Activated effector memory CD4-positive, alpha-beta T cell treated with Interleukin-2 at 50 U/mL for 16 hours (primary cell): ENCODE data around the gene PCSK4.

ENCODE experiments used
- DNase-seq: peaks from one replicate; pipeline ENCODE4 v3.0.0-alpha.2; 2020

Gene PCSK4

DNA sequence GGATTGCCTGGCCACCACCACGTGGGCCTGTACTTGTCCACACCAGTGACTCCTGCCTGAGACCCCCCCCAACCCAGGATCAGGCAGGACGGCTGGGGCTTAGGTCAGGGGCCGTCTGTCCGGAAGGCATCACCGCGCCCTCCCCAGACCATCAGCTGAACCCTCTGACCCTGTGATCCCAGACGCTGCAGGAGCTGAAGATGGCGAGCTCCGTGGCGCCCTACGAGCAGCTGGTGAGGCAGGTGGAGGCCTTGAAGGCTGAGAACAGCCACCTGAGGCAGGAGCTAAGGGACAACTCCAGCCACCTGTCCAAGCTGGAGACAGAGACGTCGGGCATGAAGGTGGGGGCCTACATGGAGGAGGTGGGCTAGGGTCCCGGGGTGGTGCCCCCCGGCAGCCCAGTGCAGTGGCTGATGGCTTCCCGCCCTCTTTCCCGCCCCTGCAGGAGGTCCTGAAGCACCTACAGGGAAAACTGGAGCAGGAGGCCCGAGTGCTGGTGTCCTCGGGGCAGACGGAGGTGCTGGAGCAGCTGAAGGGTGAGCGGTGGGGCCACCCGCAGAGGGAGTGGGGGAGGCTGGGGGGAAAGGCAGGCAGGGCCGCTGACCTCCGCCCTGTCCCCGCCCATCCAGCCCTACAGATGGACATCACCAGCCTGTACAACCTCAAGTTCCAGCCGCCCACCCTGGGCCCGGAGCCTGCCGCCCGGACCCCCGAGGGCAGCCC is 37.2 kb downstream of the PCSK4 start:
- DNase-seq, result no peak

DNA sequence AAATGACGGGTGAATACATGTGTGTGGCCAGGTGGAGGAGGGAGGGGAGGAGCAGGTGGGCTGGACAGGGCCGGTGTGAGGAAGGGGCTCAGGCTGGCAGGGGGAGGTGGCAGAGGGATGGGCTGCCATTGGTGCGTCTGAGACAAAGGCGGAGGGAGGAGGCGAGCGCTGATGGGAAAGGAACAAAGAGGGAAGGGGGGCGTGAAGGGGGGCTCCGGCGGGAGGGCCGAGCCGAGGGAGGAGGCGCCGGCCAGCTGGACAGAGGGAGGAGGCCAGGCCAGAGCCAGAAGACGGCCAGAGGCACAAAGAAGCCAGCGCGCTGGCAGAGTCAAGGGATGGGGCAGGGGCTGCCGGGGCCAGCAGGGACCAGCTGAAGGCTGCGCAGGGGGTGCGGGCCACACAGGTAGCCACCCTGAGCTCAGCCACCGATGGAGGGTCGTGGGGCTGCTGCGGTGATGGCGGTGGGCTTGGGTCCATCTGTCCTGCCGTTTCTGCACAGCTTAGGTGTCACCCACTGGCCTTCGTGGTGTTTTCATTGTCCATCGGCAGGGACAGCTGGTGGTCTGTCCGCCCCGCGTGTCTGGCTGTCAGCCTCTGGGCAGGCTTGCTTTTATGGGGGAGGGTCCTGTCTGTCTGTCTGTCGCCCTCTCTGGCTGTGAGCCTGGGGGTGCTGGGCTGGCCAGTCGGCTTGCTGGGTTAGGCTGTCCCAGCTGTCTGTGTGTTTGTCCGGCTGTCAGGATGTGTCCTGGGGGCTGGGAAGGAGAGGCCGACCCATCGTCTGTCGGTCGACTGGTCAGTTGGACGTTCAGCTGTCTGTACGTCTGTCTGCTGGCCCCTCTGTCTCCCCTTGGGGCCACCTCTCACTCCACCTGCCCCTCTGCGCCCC is 38.0 kb downstream of the PCSK4 start:
- DNase-seq, result no peak

DNA sequence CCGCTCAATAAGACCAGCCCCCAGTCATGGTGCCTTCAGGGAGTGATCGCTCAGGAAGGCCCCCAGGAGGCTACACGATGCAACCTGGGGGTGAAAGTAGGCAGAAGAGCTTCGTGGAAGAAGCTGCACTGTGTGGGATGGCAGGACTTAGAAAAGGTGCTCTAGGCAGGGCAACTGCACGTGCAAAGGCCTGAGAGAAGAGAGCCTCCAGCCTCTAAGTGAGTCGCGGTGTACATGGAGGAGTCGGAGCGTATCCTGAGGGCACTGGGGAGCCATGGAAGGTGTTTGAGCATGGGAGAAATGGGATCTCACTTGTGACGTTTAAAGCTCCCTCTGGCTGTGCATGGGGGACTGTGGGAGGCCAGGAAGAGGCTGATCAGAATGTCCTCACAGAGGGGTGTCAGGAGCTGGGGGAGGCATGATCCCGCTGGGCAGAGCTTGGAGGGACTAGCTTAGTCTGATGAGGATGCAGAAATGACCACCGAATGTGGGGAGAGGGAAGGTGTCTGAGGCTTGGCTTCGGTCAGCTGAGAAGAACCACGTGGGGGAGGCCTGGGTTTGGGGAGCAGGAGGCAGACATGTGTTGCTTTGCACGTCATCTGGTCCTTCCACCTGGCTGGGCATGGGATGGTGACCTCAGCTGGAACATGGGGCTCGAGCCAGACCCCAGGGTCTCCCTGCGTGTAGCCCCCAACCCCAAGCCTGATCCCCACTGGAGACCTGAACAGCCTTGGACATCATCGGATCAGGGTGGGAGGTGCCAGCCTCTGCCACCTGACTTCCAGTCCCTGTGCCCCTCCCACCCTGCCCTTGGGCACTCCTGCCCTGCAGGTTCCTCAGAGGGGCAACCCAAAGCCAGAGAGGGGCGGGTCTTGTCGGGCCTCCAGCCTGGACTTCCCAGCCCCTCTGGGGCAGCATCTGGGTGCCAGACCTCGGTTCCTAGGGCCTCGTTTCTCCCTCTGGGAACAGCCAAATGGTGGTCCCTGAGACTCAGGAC is 39.1 kb downstream of the PCSK4 start:
- DNase-seq, result no peak

DNA sequence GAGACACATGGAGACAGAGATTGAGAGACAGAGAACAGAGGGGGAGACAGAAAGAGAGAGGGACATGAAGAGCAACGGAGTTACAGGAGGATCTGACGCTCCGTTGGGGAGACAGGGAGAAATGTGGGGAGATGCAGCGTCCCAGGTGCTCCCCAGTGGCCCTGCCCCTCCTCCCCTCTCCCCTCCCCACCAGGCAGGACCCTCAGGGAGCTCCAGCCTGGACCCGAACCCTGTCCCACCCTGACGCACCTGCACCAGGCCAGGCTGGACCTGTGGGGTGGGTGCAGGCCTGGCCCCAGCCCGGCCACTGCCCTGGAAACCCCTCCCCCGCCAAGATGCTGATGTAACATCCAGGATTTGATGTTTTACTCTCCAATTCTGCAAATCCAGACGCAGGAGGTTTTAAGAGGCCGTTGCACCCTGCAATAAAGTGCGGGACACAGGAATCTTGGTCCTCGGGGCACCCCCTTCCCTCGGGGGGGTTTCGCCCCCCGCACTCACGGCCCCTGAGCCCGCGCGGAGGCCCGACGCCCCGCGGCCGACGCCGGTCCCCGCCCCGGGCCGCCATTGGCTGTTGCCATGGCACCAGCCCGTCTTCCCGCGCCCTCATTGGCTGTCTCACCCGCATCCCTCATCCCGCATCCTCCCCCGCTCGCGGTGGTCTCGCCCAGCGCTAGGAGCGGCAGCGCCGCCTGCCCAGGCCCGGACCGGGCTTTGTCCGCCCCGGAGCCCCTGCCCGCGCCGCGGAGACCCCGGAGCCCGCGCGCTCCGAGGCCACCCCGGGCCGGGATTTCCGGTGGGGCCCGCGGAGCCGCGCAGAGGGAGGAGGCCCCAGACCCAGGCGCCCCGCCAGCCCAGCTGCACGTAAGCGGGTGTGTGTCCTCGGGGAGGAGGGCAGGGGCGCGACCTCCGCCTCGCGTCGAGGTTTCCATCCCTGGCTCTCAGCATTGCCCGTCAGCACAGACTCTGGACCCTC is 40.4 kb downstream of the PCSK4 start, which contains the start of gene APC2:
APC2 (plus strand) TSS at position 655 of the 976 bp plus-strand sequence. CDS start 2,881 bp downstream, outside the sequence.
- no peak for DNase-seq

DNA sequence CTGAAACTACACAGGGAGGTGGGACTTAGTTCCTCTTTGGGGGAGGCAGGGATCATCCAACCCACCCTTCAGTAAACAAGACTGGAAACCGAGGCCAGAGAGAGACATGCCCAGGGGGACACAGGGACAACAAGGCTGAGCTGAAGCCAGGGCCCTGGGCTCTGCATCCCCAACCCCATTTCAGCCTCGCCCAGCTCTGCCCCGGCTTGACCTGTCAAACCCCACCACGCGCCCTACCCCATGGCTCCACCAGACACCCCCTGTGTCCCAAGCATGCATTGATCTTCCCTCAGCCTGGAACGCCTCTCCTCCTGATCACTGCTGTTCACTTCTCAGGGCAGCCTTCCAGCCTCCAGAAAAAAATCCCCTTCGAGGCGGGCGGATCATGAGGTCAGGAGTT is 42.2 kb downstream of the PCSK4 start:
- DNase-seq, result no peak

DNA sequence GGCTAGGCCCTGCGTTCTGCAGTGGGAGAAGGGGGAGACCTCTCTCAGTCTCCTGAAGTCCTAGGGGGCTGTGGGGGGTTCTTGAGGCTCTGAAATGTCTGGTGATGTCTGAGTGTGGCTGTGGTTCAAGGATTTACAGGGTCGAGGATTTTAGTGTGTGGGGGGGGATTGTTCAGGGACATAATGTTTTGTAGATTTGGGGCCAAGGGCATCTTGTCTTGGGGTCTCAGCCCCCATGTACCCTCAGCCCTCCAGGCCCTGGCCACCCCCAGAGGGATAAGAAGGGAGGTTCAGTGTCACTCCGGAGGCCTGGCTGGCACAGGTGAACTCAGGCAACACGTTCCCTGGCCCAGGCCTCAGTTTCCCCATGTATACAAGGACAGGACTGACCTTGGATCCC is 42.6 kb downstream of the PCSK4 start:
- no peak for DNase-seq

DNA sequence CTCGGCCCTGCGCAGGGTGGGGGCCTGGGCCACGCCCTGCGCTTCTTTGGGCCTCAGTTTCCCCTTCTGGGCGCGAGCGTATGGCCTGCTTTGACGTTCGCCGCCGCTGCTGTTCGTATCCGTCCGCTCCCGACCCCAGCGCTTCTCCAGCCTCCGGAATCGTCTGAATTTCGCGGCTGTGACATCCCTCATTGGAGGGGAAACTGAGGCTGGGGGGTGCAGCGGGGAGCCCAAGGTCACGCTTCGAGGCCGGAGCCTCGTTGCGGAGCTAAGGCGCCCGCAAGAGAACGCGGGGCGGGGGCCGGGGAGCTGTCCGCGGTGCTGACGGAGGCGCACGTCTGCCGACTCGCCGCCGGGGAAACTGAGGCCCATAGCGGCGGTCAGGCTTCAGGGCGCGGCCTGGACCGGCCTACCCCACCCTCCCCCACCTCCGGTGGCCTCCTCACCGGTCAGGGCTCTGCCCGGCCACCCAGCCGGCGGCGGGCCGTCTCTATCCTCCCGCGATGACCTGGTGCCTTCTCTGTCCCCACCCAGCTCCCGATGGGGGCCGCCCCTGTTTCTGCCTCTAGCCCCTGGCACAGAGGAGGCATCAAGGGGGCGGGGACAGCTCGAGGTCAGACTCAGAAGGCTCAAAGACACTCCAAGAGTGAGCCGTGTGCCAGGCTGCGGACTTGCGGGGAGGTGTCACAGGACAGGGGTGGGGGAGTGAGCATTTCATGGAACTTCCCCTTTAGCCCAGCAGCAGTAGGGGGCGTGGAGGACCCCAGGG is 43.3 kb downstream of the PCSK4 start:
- DNase-seq, result no peak

DNA sequence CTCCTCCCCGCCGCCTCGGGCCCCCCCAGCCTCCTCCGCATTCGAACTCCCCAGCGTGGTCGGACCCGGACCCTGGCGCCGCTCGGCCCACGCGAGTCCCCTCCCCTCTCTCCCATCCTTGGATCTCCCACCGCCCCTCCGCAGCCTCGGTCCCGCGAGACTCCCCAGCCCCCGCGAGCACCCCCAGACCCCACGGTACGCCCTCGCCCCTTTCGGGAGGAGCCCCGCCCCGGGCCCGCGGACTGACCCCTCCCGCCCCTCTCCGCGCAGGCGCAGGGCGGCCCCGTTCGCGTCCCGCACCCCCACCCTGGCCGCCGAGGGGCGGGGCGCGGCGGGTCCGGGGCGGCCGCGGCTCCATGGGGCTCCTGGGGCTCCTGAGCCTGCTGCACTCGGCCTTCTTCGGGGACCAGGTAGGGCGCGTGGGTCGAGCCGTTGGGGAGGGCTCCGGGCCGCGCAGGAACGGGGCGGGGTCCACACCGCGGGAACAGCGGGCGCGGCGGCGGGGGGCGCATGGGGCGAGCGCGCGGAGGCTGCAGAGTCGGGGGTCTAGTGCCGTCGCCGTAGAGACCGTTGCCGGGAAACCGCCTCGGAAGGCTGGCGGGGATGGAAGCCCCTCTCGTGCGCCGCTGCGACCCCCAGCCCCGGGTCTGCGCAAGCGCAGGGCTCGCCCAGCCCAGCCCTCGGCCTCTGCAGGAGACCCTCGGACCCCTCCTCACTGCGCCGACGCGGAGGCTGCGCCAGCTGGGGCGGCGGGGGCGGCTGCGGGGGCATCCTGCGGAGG is 44.0 kb downstream of the PCSK4 start:
- DNase-seq, result no peak

DNA sequence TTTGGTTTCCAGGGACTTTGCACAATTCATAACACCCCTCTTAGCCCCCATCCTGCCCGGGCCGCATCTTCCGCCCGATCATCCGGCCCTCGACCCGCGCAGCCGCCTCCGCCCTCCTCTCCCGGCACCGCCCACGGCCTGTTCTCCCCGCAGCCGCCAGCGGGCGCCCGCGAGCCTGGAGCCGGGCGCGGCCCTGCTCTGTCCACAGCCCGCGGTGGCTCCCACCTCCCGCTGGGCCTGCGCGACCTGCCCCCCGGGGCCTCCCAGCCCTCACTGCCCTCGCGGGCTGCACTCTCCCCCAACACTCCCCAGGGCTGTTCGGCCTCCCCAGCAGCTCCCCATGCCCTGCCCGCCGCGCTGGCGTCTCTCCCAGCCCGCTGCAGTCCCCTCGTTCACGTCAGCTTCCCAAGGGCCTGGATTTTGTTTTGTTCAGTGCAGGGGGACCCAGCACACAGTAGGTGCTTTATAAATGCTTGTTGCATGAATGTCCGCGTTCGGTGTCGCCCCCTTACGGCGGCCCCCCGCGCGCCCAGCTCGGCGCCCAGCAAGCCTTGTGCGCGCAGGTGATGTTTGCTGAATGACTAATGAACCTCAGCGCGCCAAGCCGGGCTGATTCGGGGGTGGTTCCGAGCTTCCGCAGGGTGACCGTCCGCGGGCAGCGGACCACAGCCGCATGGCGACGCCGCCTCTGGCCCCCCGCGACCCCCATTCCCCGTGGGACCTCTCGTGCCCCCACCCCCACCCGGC is 44.8 kb downstream of the PCSK4 start:
- peak; percentile 74 for DNase-seq

DNA sequence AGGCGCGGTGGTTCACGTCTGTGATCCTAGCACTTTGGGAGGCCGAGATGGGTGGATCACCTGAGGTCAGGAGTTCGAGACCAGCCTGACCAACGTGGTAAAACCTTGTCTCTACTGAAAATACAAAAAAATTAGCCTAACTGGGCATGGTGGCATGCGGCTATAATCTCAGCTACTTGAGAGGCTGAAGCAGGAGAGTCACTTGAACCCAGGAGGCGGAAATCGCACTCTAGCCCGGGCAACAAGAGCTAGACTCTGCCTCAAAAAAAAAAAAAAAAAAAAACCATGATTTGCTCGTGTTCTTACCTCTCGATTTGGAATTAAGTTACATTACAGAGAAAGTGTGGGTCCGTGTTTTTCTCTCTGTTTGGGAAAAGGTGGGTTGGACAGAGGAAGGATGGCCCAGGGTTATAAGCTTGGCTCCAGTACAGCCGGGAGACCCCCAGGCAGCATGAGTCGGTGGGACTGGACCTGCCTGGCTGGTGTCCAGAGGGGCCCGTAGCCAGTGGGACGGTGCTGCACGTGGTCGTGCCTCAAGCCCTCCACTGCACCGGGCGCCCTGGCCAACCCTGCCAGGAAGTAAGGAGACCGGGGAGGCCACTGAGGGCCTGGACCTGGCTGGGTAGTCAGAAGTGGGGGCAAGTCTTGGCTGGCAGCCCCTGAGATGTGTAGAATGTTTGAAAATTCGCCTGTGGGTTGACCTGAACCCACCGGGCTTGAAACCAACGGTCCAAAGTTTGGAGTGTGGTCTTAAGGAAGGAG is 48.3 kb downstream of the PCSK4 start:
- DNase-seq, result no peak

DNA sequence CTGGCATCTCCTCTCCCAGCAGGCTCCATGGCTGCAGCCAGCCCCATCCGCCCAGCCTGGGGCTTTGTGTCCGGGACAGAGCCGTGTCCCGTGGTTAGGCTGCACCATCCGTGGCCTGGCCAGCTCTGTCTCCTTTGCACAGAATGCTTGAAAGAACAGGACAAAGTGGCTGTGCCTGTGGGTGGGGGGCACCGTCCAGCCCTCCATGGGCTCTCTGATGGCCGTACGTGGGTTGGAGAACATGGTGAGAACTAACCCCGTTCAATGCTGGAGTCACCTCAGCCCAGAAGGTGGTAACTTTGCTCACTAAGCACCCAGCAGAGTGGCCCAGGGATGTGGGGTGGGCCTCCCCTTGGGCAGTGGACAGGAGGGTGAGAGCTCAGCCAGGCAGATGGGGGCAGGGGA is 49.1 kb downstream of the PCSK4 start:
- DNase-seq, result no peak

DNA sequence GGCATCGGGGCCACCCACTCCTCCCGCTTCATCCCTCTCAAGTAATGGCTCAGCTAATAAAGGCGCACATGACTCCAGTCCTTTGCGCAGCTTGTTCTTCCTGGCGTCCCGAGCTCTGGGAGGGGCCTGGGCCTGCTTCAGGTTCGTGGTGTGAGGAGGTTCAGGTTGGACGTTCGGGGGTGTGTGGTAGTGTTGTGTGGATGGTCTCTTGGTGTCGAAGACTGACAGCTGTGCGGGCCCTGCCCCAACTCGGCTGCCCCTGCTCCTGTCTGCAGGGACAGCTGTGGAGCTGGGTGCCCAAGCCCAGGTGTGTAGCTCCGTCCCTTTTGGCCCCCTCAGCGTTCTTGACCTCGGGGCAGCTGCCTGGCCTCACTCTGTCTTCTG is 49.7 kb downstream of the PCSK4 start:
- DNase-seq, result no peak

DNA sequence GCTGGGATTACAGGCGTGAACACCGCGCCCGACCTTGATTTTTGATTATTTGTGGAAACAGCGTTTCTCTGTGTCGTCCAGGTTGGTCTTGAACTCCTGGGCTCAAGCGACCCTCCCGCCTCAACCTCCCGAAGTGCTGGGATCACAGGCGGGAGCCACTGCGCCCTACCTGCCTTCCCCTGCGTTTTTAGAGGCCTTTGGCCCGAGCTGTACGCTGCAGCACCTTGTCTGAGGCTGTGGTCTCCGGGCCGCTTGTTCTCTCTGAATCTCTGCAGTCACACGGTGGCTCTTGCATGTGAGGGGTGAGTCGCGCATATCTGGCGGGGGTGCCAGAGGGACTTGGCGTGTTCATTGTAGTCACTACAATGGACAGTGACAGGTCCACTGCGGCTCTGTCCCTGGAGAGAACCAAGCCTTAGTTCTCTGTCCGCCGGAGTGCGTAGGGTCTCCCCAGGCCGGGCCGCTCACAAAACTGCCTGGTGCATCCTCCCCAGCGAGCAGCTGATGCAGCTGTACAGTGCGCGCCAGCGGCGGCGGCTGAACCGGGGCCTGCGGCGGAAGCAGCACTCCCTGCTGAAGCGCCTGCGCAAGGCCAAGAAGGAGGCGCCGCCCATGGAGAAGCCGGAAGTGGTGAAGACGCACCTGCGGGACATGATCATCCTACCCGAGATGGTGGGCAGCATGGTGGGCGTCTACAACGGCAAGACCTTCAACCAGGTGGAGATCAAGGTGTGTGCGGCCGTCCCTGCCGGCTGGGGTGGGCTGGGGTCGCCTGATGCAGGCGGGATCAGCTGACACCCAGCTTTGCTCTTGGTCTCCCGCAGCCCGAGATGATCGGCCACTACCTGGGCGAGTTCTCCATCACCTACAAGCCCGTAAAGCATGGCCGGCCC is 50.4 kb downstream of the PCSK4 start:
- peak; percentile 10 for DNase-seq

DNA sequence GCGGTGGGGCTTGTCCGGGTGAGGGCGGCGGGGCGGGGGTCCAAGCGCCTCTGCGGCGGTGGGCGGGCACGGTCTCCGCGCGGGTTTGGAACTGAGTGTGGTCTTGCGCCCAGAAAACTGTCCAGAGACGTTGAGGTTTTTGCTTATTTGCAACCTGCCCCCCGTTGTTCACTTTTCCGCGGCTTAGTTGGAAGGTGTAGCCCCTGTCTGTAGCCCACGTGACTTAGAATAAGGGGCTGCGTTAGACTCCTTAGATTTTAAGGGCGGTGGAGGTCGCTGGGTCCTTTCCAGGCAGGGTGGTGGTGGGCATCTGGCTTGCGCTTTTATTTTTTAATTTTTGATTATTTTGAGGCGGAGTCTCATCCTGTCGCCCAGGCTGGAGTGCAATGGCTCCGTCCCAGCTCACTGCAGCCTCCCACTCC is 51.2 kb downstream of the PCSK4 start:
- no peak for DNase-seq

DNA sequence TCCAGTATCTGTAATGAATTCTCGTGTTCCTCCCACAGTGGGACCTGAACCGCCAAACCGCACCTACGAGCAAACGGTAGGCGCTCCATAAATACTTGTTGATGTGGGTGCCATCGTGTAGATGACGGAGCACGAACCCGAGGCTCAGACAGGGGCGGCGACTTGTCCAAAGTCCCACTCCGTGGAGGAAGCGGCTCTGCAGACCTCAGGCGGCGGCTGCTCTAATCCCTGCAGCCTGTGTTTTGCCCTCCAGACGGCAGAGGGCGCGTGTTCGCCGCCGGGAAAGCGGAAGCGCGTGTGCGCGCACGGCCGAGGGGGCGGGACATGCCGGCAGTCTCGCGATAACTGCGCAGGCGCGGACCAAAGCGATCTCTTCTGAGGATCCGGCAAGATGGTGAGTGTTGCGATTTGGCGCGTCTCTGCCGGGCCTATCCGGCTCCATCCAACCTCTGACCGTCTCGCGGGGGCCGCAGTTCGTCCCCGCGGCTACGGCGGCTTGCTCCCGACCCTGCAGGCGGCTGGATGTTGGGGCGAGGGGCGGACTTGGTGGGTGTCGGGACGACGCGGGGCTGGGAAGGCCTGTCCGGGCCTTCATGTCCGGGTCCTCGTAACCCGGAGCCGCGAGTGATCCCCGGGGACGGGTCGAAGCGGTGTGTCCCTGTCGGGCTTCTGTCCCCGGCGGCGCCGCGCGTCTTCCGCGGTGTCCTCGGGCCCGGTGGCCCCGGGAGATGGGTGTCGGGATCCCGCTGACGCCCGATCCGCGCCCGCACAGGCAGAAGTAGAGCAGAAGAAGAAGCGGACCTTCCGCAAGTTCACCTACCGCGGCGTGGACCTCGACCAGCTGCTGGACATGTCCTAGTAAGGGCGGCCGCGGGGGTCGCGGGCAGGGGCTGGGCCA is 51.9 kb downstream of the PCSK4 start, which contains the start of gene RPS15:
RPS15 (plus strand) TSS at position 362 of the 898 bp plus-strand sequence; CDS start at position 392, 30 bp downstream.
- DNase-seq, result peak; percentile 92

DNA sequence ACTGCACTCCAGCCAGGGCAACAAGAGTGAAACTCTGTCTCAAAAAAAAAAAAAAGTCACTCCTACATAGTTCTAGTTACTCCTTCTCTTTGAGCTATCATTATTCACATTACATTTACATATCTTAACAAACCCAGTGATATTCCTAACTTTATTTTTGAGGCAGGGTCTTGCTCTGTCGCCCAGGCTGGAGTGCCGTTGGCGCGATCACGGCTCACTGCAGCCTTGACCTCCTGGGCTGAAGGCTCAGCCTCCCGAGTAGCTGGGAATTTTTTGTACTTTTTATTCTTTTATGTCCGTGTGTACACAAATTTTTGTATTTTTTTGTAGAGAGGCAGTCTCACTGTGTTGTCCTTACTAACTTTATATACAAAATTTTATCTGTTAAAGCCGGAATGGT is 52.5 kb downstream of the PCSK4 start:
- no peak for DNase-seq
